ENCODE data around the gene EXOC4.

EXOC4 gene

GRCh38 chr7:133358708-133359107 is 105.8 kb downstream of the EXOC4 start:
- Histone ChIP-seq H3K4me2 (ENCODE audit: low read depth, low read length, poor library complexity, severe bottlenecking) (no peak overlapping the region), H3K27me3 (ENCODE audit: insufficient read depth, low read length, poor library complexity, severe bottlenecking) (no peaks in the 10 kb centered on the region), H3F3A (ENCODE audit: low read depth) (no peaks in the 10 kb centered on the region), H3K9me2 (replicated peaks; ENCODE audit: low read depth, low read length) (no peaks in the 10 kb centered on the region), H2AFZ (ENCODE audit: low read length) (no peak overlapping the region), H3K36me3 (ENCODE audit: insufficient read depth, low read length) (peaks cover 8% of the 10 kb centered on the region), H3K9me3 (ENCODE audit: insufficient read depth, low read depth, low read length) (0 out of 2 replicates have a peak, but pooled peaks cover 3% of the 10 kb centered on the region), H3K4me3 (ENCODE audit: low read length, poor library complexity, severe bottlenecking) (no peak overlapping the region), H3K79me2 (ENCODE audit: insufficient read depth, low read length) (no peaks in the 10 kb centered on the region), H3K9ac (ENCODE audit: low read depth, low read length, poor library complexity, severe bottlenecking) (no peak overlapping the region), H3K4me1 (ENCODE audit: insufficient read depth, low read length, poor library complexity, severe bottlenecking) (no peaks in the 10 kb centered on the region), H4K20me1 (ENCODE audit: insufficient read depth, low read length, poor library complexity, severe bottlenecking) (no peaks in the 10 kb centered on the region)
- TF ChIP-seq EZH2phosphoT487 (IDR thresholded peaks at IDR 0.05; ENCODE audit: borderline replicate concordance): no peak
- TF ChIP-seq, protein P1, sequence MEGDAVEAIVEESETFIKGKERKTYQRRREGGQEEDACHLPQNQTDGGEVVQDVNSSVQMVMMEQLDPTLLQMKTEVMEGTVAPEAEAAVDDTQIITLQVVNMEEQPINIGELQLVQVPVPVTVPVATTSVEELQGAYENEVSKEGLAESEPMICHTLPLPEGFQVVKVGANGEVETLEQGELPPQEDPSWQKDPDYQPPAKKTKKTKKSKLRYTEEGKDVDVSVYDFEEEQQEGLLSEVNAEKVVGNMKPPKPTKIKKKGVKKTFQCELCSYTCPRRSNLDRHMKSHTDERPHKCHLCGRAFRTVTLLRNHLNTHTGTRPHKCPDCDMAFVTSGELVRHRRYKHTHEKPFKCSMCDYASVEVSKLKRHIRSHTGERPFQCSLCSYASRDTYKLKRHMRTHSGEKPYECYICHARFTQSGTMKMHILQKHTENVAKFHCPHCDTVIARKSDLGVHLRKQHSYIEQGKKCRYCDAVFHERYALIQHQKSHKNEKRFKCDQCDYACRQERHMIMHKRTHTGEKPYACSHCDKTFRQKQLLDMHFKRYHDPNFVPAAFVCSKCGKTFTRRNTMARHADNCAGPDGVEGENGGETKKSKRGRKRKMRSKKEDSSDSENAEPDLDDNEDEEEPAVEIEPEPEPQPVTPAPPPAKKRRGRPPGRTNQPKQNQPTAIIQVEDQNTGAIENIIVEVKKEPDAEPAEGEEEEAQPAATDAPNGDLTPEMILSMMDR (conservative IDR thresholded peaks at IDR 0.05; ENCODE audit: low read length): no peak

GRCh38 chr7:133359449-133359848 is 106.6 kb downstream of the EXOC4 start:
- TF ChIP-seq, protein P1 (conservative IDR thresholded peaks at IDR 0.05; ENCODE audit: low read length): no peak
- TF ChIP-seq EZH2phosphoT487 (IDR thresholded peaks at IDR 0.05; ENCODE audit: borderline replicate concordance): no peak
- no peak overlapping the region for H3K4me3 ChIP-seq (ENCODE audit: low read length, poor library complexity, severe bottlenecking)
- H3K9me3 ChIP-seq (ENCODE audit: insufficient read depth, low read depth, low read length): no peaks in the 10 kb centered on the region
- no peak overlapping the region for H2AFZ ChIP-seq (ENCODE audit: low read length)
- no peaks in the 10 kb centered on the region for H3K79me2 ChIP-seq (ENCODE audit: insufficient read depth, low read length)
- H3F3A ChIP-seq (ENCODE audit: low read depth): no peaks in the 10 kb centered on the region
- H4K20me1 ChIP-seq (ENCODE audit: insufficient read depth, low read length, poor library complexity, severe bottlenecking): no peaks in the 10 kb centered on the region
- H3K36me3 ChIP-seq (ENCODE audit: insufficient read depth, low read length): peaks cover 8% of the 10 kb centered on the region
- no peak overlapping the region for H3K9ac ChIP-seq (ENCODE audit: low read depth, low read length, poor library complexity, severe bottlenecking)
- H3K4me1 ChIP-seq (ENCODE audit: insufficient read depth, low read length, poor library complexity, severe bottlenecking): peaks cover 3% of the 10 kb centered on the region
- H3K4me2 ChIP-seq (ENCODE audit: low read depth, low read length, poor library complexity, severe bottlenecking): no peak overlapping the region
- H3K27me3 ChIP-seq (ENCODE audit: insufficient read depth, low read length, poor library complexity, severe bottlenecking): no peaks in the 10 kb centered on the region
- no peaks in the 10 kb centered on the region for H3K9me2 ChIP-seq (replicated peaks; ENCODE audit: low read depth, low read length)

DNA sequence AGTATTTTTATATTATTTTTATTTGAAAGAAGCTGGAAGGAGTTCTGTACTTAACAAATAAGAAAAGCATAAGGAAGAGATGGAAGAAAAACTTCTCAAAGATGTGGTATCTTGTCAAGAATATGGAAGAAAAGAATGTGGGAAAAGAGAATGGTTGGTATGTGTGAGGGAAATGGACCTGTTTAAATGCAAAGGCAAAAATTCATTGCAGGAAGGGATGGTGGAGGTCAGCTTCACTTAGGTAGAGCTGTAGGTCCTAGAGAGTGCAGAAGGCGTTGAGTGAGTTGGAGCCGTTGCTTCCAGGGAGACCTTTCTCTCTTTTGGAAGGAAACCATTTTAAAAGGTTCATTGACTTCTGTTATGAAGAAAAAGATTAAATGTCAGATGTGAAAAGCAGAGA is 107.3 kb downstream of the EXOC4 start:
- H4K20me1 ChIP-seq (ENCODE audit: insufficient read depth, low read length, poor library complexity, severe bottlenecking): no peaks in the 10 kb centered on the region
- no peak overlapping the region for H3K4me2 ChIP-seq (ENCODE audit: low read depth, low read length, poor library complexity, severe bottlenecking)
- no peak overlapping the region for H3K4me3 ChIP-seq (ENCODE audit: low read length, poor library complexity, severe bottlenecking)
- no peaks in the 10 kb centered on the region for H3K9me2 ChIP-seq (replicated peaks; ENCODE audit: low read depth, low read length)
- no peaks in the 10 kb centered on the region for H3K79me2 ChIP-seq (ENCODE audit: insufficient read depth, low read length)
- H3K27me3 ChIP-seq (ENCODE audit: insufficient read depth, low read length, poor library complexity, severe bottlenecking): no peaks in the 10 kb centered on the region
- H3F3A ChIP-seq (ENCODE audit: low read depth): no peaks in the 10 kb centered on the region
- no peaks in the 10 kb centered on the region for H3K9me3 ChIP-seq (ENCODE audit: insufficient read depth, low read depth, low read length)
- H3K36me3 ChIP-seq (ENCODE audit: insufficient read depth, low read length): peaks cover 8% of the 10 kb centered on the region
- no peak overlapping the region for H3K9ac ChIP-seq (ENCODE audit: low read depth, low read length, poor library complexity, severe bottlenecking)
- no peak overlapping the region for H2AFZ ChIP-seq (ENCODE audit: low read length)
- TF ChIP-seq, protein P1 (conservative IDR thresholded peaks at IDR 0.05; ENCODE audit: low read length): no peak
- no peak for TF ChIP-seq EZH2phosphoT487 (IDR thresholded peaks at IDR 0.05; ENCODE audit: borderline replicate concordance)
- H3K4me1 ChIP-seq (ENCODE audit: insufficient read depth, low read length, poor library complexity, severe bottlenecking): peaks cover 11% of the 10 kb centered on the region
